WI38 (cell line): ENCODE measurements around the gene PDE6H.

Source experiments
- H3K4me3 ChIP-seq: 2 replicates; pipeline ENCODE4 v1.5.1; 2011; ENCODE audit warnings: low read depth, mild to moderate bottlenecking, control low read depth, low read length
- CTCF ChIP-seq: IDR thresholded peaks from 2 replicates; pipeline ENCODE4 v1.5.1; 2012; ENCODE audit warnings: low read depth, mild to moderate bottlenecking, control low read depth, low read length

Gene PDE6H

GRCh38 chr12:14931791-14932560, 40.9 kb upstream of the PDE6H start:
- H3K4me3 ChIP-seq, result no peak overlapping the region
- no peak for TF ChIP-seq CTCF

GRCh38 chr12:14934511-14934910, 38.3 kb upstream of the PDE6H start:
- no peak for TF ChIP-seq CTCF
- no peak overlapping the region for H3K4me3 ChIP-seq

GRCh38 chr12:14935031-14935430, 37.8 kb upstream of the PDE6H start:
- no peak overlapping the region for H3K4me3 ChIP-seq
- TF ChIP-seq CTCF, result no peak

GRCh38 chr12:14936224-14936861, 36.5 kb upstream of the PDE6H start:
- H3K4me3 ChIP-seq, result no peak overlapping the region

GRCh38 chr12:14937014-14937413, 35.8 kb upstream of the PDE6H start:
- no peak for TF ChIP-seq CTCF
- no peak overlapping the region for H3K4me3 ChIP-seq

More at GRCh38 chr12:14936224-14936861, 36.5 kb upstream of the PDE6H start:
- TF ChIP-seq CTCF, result peak; percentile 15; the same call in 1 of the 2 replicates

- no peak overlapping the region for H3K4me3 ChIP-seq
- no peak for TF ChIP-seq CTCF
Measured at GRCh38 chr12:14937689-14938088, 35.2 kb upstream of the PDE6H start.

GRCh38 chr12:14938301-14938700, 34.5 kb upstream of the PDE6H start, which contains the start of gene ERP27:
Gene ERP27, minus strand, starts transcription at chr12:14938537. Its CDS starts 29 bp downstream, at chr12:14938508.
- no peak within 1 kb of the TSS for H3K4me3 ChIP-seq
- TF ChIP-seq CTCF, result no peak
